Activated gamma-delta T cell treated with anti-CD3 and anti-CD28 coated beads, Interleukin-2, amount 50 U/mL, for 16 hours (primary cell): Measurements from ENCODE around the gene IL1F10.

Experiments used
- DNase-seq: peaks from one replicate; pipeline ENCODE4 v3.0.0-alpha.2; 2020; ENCODE audit warnings: low read depth

IL1F10 gene, protein sequence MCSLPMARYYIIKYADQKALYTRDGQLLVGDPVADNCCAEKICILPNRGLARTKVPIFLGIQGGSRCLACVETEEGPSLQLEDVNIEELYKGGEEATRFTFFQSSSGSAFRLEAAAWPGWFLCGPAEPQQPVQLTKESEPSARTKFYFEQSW

DNA sequence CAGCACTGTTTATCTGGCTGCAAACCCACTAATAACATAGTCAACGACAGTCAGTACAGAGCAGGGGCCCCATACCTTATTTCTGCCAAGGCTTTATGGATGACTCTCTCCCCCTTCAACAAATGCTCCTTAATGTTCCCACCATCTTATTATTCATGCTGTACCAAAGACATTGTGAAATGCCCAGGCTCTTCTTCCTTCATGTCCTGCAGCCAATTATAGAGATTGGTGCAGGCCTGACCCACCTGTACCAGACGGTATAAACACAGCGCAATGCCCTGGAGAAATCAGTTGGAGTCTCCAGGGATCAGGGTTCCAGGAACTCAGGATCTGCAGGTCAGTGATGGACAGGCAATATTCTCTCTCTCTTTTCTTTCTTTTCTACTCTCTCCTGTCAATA, at the start of gene IL1F10:
TSS of gene IL1F10 (plus strand) at position 290 of the 400 bp plus-strand sequence. CDS start 4,769 bp downstream, outside the sequence.
- DNase-seq: no peak

DNA sequence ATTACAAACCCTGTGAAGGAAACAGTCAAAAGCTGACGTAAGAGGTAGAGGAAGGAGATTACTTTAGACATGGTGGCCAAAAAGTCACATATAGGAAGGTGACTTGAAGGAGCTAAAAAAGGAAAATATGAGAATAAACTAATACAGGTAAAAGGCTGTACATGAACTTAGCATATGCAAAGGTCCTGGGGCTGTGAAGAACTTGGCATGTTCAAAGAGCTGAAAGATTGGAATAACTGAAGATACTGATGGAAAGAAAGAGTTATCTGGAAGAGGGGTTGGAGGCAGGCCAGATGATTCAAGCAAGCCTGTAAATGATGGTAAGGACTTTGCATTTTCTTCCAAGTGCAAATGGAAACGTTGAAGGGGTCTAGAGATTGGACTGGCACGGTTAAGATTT, 49.3 kb upstream of the IL1F10 start:
- no peak for DNase-seq

DNA sequence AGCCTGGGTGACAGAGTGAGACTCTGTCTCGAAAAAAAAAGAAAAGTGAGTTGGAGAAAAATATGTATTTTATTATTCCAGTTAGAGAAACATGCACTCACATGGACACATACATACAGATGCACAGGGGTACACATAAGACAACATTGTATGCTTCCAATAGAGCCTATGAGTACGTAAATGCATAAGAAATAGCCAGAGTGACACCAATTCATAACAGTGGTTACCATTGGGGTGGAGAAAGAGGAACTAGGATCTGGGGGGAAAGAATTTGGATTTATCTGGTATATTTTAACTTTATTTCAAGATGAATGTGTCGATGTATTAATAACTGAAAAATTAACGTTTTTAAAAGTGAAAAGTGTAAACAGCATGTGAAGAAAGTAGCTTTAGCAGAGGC, 46.5 kb upstream of the IL1F10 start:
- no peak for DNase-seq

DNA sequence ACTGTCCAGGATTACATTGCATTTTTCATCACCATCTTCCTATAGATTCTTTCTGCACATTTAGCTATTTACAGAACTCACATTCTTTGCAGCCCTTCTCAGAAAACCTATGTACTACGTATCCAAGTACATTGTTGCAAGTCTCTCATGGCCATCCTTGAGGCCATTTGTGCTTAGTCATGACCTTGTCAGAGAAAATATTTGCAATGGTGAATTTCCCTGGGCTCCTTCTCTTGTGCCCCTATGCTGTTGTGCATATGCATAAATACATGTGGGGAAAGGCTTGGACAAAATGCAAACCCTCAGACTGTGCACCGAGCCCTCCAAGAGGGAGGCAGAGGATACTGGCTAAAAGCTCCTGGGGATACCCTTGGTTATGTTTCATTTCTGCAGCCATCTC, 43.0 kb upstream of the IL1F10 start:
- DNase-seq: no peak

DNA sequence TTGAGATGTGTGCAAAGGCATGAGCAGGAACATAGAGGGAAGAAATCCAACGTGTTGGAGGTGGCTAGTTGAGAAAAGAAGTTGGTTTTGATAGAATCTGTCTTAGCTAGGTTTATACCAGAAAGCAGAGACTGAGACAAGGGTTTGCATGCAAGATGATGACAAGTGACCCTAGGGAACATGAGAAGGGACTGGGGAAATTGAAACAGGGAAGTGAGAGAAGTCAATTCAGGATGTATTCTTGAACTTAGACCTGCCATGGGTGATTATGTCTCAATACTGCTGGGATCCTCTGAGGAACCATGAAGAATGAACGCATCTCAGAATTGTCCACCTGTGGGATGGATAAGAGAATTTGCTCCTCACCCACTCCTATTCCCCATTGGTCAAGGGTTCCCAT, 42.0 kb upstream of the IL1F10 start:
- DNase-seq: no peak

DNA sequence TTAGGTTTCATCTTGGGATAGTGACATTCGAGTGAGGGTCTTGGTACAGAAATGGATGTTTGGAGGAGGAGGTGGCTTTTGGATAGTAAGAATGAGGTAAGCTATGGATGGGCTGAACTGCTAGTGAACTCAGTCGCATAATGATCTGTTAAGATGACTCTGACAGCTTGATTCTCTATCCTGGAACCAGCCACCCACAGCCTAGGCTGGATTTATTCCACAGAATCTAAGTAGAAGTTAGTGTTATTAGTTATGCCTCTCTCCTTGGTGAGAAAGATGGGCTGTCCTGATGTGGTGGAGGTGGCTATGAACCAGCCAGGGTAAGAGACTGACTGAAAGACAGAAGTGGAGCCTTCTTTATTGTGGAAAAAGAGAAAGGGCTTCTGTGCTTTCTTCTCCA, 40.1 kb upstream of the IL1F10 start:
- no peak for DNase-seq

DNA sequence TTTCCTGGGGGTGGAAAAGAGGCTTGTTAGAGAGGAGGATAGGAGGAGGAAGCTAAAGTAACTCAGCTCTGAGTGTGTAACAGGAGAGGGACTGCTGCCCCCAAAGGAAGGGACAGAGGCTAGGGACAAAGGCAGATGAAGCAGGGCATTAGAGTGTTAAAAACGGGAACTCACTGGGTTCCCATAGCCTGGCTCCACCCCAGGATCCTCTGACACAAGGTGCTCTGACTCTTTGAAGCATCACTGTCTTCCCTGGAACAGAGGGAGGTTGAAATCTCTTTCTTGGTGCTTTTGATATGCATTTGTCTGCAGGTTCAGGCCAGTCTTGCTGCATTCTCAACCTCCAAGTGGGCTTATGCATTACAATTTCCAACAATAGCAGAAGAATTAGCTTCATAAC, 39.7 kb upstream of the IL1F10 start:
- DNase-seq: no peak

DNA sequence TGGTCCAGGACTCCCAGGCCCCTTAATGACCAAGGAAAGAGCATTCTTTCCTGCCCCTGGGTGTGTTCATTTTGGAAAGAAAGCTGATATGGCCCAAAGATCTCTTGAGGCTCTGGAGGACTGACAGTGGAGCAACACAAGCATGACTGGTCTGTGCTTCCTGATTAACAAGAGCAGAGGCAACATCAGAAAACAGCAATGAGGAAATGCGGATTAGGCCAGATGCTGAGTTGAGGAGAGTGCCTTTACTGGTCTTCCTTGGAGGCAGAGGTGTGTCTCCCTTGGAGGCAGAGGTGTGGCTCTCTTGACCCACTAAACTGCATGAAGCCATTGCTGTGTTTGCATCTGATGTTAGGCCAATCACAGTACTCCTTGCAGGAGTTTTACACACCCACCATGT, 35.0 kb upstream of the IL1F10 start:
- DNase-seq: no peak

DNA sequence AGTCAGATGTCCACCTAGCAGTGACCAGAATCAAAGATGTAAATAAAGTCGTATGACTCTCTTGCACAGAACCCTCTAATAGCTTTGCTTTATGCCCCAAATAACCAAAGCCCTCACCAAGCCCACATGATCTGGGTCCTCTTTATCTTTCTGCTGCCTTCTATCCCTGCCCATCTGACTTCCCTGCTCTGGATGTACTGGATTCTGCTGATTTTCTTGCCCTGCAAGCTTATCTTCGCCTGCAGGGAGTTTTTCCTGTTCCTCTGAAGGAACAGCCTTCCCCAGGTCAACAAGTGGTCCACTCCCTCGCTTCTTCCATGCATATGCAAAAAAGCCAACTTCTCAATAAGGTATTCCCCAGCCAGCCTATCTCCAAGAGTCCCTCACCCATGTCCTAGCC, 33.8 kb upstream of the IL1F10 start:
- no peak for DNase-seq

DNA sequence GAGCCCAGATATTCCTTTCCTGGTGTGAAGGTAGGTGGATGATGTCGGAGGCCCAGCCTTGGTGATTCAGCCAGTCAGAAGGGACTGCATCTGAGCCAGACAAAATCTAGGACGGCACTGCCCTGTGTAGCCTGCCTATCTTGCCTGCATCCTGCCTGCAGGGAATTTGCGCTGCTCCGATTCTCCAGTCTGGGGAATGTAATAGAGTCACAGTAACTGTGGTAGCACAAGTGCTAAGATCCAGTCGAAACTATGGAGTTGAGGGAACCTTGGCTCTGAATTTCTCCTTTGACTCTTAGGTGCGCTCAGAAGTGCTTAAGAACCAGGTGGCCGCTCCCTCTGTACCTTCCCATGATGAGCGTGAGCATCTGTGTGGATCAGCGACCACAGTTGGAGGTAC, 31.0 kb upstream of the IL1F10 start:
- DNase-seq: no peak

DNA sequence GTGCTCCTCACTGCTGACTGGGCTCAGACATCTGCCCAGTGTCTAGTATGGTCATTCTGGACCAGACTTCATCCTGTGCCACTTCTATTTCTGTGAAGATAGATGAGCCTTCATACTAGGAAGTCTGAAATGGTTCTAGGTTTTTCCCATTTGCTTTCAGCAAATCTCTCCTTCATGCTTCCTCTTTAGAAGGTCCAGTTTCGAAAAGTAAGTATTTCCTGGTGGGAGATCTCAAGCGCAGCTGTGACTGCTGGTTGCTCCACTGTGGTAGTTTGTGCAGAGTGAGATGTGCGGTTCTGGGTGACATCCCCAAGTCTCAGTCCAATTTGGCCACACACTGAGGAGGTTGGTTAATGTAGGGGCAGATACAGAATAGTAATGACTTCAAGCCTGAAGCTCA, 29.5 kb upstream of the IL1F10 start:
- DNase-seq: no peak

DNA sequence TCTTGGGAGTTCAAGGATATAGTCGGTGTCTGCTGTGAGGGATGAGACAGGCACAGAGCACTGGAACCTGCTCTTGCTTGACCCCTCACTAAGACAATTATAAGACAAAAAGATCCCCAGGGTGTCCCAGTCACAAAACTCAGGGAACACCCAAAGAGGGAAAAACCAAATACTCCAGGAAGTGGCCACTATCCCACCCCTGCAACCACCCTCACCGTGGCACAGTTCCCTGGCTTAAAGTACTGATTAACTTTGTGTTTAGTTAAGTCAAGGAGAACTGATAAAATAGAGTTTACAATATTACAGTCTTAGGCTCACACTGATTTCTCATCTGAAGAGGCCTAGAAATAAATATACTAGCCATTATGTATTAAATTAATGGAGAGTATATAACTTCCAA, 28.6 kb upstream of the IL1F10 start:
- DNase-seq: no peak

DNA sequence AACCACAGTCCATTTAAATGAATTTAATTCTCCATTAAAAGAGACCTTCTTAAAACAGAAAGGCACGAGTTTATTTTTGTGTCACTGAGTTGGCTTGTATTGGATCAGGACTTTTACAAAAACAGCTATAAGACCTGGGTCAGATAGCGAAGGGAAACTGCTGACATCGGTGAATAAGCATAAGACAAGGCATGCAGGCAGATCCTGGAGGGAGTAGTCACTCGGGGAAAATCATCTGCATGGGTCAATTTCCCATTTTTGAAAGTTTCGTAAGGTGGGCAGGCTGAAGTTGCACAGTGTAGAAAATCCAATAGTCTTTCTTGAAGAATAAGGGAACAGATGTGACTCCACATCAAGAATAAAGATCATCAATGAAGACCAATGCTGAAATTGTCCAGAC, 28.1 kb upstream of the IL1F10 start:
- DNase-seq: no peak

DNA sequence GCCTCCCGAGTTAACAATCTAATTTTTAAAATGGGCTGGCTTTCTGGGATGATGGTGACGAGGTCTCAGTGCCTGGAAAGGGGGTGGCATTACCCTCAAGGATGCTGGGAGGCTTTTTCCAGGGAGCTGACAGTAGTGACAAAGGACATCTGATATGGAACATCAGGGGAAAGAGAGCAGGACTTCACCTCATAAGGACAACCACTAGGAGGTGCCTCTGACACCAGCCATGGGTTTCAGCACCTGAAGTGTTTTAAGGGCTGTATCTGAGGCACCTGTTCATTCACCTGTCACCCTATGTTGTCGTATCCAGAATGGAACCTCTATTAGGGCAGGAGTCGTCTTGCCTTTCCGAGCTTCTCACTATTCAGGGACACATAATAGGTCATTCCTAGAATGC, 25.9 kb upstream of the IL1F10 start:
- DNase-seq: no peak

DNA sequence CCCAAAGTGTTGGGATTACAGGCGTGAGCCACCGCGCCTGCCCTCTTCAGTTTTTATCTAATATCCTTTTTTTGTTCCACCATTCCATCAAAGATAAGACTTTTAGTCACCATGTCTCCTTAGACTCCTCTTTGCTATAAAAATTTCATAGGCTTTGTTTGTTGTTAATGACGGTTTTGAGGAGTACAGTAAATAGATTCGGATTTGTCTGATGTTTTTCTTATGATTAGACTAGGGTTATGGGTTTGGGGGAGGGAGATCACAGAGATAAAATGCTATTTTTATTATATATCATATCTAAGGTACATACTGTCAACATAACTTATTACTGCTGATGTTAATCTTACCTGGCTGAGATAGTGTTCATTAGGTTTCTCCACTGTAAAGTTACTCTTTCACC, 21.3 kb upstream of the IL1F10 start:
- no peak for DNase-seq

DNA sequence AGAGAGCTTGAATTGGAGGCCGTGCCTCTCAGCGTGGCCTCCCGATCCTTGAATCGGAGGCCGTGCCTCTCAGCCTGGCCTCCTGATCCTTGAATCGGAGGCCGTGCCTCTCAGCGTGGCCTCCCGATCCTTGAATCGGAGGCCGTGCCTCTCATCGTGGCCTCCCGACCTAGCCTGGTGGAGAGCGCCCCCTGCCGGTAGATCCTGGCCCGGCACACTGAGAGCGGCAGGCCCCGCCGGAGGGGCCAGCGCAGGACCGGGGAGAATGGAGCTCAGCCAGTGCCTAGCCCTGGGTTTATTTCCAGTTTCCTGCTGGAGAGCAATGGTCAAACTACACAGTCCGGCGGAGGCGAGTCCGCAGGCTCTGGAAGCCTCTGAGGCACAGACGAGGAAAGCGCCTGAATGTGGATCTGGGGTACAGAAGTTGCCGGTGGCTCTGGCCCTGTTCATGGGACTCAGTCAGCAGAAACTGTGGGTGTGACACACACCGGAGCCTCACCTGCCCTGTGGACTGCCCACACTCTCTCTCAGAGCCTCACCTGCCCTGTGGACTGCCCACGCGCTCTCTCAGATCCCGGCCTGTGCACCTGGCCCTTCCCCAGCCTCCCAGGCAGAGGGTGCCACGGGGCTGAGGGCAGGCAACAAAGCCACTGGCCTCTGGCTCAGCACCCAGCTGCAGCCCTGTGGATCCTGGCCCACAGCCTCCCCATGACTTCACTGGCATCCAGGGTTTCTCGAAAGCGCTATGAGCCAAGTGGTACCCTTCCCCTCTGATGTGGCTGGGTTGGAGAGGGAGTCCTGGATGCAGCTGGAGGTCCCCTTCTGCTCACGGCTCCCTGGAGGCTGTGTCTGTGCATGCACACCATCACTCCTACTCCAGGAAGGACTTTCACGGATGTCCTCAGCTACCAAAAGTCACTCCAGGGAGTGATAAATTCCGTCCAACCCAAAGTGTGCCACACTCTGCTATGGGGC, 16.6 kb upstream of the IL1F10 start:
- DNase-seq: no peak

DNA sequence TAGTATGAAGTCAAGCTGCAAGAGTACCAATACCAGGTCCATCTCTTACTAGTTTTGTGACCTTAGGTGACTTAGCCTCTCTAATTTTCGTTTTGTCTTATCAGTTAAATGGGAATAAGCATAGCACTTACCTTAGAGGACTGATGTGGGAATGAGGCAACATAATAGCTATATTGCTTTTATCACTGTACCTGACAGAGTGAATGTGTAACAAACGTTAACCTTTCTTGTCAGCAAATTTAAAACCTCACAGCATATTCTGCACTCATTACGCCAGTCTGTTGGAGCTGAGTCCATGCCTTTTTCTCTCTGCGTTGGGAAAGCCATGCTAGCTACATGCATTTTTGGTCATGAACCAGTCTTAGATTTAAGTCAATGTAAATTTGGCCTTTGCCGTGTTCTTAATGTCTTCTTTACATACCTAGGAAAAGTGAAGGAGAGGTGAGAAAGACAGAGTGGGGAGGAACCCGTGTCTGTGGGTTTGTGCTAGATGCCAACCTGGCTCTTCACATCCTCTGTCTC, 15.3 kb upstream of the IL1F10 start, which contains the start of gene IL36B:
TSS of gene IL36B (minus strand) at position 472 of the 522 bp plus-strand sequence.
- DNase-seq: no peak

DNA sequence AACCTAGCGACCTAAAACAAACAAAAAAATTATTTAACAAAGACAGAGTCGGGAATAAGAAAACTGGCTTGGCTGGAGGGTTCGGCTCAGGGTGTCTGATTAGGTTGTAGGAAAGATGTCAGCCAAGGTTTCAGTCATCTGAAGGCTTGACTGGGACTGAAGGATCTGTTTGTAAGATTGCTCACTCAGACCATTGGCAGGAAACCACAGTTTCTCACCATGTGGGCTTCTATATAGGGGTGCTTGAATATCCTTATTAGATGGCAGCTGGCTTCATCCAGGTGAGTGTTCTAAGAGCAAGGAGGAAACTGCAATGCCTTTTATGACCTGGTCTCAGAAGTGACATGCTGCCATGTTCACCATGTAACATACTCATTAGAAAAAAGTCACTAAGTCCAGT, 14.1 kb upstream of the IL1F10 start:
- DNase-seq: no peak

DNA sequence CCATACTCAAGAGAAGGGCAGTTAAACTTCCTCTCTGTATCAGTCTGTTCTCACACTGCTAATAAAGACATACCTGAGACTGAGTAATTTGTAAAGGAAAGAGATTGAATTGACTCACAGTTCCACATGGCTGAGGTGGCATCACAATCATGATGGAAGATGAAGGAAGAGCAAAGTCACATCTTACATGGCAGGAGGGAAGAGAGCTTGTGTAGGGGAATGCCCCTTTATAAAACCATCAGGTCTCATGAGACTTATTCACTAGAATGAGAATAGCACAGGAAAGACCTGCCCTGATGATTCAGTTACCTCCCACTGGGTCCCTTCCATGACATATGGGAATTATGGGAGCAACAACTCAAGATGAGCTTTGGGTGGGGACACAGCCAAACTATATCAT, 13.7 kb upstream of the IL1F10 start:
- no peak for DNase-seq

DNA sequence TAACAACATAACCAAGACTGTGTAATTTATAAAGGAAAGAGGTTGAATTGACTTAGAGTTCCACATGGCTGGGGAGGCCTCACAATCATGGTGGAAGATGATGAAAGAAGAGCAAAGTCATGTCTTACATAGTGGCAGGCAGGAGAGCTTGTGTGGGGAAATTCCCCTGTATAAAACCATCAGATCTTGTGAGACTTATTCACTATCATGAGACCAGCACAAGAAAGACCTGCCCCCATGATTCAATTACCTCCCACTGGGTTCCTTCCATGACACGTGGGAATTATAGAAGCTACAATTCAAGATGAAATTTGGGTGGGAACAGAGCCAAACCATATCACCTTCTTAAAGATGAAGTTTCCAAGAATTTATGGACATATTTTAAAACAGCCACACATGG, 11.2 kb upstream of the IL1F10 start:
- no peak for DNase-seq

DNA sequence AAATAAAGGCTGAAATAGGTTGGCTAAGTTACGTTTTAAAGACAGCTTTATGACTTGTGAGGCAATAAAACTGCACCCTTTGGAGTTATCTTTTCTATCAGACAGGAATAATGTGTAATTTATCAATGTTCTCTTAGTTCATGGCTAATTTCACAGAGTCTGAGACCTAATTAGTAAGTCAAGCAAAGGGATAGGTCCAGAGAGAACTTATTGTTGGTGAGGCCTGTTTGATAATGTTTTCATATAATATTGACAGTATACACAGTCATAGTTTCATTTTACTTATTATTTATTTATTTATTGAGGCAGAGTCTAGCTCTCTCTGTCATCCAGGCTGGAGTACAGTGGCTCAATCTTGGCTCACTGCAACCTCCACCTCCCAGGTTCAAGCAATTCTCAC, 10.7 kb upstream of the IL1F10 start:
- no peak for DNase-seq

DNA sequence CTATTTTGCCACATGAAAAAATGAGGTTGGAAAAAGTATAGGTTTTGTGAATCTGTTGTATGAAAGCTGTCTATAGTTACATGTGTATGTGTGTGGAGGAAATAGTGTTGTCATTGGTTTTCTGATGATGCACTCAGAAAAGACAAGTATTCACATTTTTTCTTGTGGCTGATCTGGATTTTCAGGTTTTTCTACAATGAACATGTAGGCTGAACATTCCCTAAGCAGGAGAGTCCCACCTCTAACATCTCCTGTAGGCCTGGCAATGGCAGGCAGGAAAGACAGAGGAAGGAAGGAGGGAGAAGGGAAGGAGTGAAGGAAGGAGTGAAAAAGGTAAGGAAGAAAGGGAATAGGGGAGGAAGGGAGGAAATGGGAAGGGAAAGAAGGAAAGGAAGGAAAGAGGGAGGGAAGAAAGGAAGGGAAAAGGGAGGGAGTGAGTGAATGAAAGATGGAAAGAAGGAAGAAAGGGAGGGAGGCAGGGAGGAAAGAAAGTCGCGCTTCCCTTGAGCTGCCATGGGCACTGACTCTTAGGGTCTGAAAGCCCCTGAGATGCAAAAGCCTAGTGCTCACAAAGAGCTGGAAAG, 9.3 kb upstream of the IL1F10 start:
- no peak for DNase-seq
